ENCODE measurements around the gene RRAS2. TPM values are rescaled to one million over a fixed set of nuclear protein-coding genes. Genes with fewer than 3 reads are reported as not detected.

Gene RRAS2
- total and polyA plus RNA-seq, 8 donors = 44.2 to 67.4 (median 58.4) TPM

- peak; percentile 77 for ATAC-seq
- Histone ChIP-seq H3K36me3 (no peaks in the 10 kb centered on the region), H3K4me1 (peaks cover 0 to 3% of the 10 kb centered on the region in 2 donors), H3K9me3 (no peaks in the 10 kb centered on the region), H3K4me3 (no peak overlapping the region), H3K27me3 (peaks cover 0 to 2% of the 10 kb centered on the region in 2 donors), H3K27ac (no peak overlapping the region)
- intact Hi-C loops (cut with DNase I) = no loop called here
- no peak for TF ChIP-seq CTCF (IDR thresholded peaks at IDR 0.05)
- DNase-seq = no peak
These were observed 15.1 kb upstream of the RRAS2 start for GRCh38 chr11:14373941-14374646.

GRCh38 chr11:14372011-14372410, 13.0 kb upstream of the RRAS2 start:
- Histone ChIP-seq H3K27ac (no peak overlapping the region), H3K27me3 (no peaks in the 10 kb centered on the region), H3K4me3 (no peak overlapping the region), H3K4me1 (peaks cover 0 to 3% of the 10 kb centered on the region in 2 donors), H3K36me3 (no peaks in the 10 kb centered on the region), H3K9me3 (no peaks in the 10 kb centered on the region)
- TF ChIP-seq CTCF (IDR thresholded peaks at IDR 0.05) = no peak
- DNase-seq = no peak
- no peak for ATAC-seq
- intact Hi-C loops (cut with DNase I) = no loop called here

- Histone ChIP-seq H3K9me3 (no peaks in the 10 kb centered on the region), H3K4me1 (peaks cover 0 to 3% of the 10 kb centered on the region in 2 donors), H3K27ac (no peak overlapping the region), H3K4me3 (no peak overlapping the region), H3K36me3 (no peaks in the 10 kb centered on the region), H3K27me3 (no peaks in the 10 kb centered on the region)
- no peak for TF ChIP-seq CTCF (IDR thresholded peaks at IDR 0.05)
- DNase-seq (no peak), ATAC-seq (no peak)
- intact Hi-C loops (cut with DNase I) = no loop called here
These were observed 12.3 kb upstream of the RRAS2 start for GRCh38 chr11:14371249-14371648.

GRCh38 chr11:14370496-14370895, 11.5 kb upstream of the RRAS2 start:
- H3K27me3 ChIP-seq = no peaks in the 10 kb centered on the region

GRCh38 chr11:14369598-14369997, 10.6 kb upstream of the RRAS2 start:
- no peaks in the 10 kb centered on the region for H3K9me3 ChIP-seq
- H3K4me3 ChIP-seq = no peak overlapping the region
- H3K27ac ChIP-seq = no peak overlapping the region
- DNase-seq = no peak
- H3K27me3 ChIP-seq = no peaks in the 10 kb centered on the region
- ATAC-seq = no peak
- TF ChIP-seq CTCF (IDR thresholded peaks at IDR 0.05) = no peak
- H3K36me3 ChIP-seq = no peaks in the 10 kb centered on the region
- peaks cover 0 to 3% of the 10 kb centered on the region in 2 donors for H3K4me1 ChIP-seq
- intact Hi-C loops (cut with DNase I) = no loop called here

More at GRCh38 chr11:14370496-14370895, 11.5 kb upstream of the RRAS2 start:
- Histone ChIP-seq H3K36me3 (no peaks in the 10 kb centered on the region), H3K27ac (no peak overlapping the region), H3K9me3 (no peaks in the 10 kb centered on the region), H3K4me3 (no peak overlapping the region), H3K4me1 (peaks cover 0 to 3% of the 10 kb centered on the region in 2 donors)
- intact Hi-C loops (cut with DNase I) = no loop called here
- TF ChIP-seq CTCF (IDR thresholded peaks at IDR 0.05) = no peak
- DNase-seq (no peak), ATAC-seq (no peak)

Data from left lung (tissue), 10 donors.